ENCODE measurements around the gene PHACTR4.

DNA sequence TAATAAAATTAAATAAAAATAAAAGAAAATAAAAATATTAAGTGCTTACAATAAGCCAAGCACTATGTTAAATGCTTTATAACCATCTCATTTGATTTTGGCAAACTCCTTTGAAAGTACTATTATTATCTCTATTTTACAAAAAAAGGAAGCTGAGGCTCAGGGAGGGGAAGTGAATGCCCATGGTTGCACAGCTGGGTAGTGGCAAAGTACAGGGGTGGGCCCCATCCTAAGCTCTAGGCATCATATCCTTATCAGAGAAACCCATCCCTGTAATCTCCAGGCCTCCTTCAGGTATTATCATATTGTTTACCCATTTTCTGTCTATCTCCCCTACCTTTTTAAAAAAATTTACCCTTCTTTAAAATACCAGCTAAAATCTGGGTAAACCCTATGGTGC is 43.0 kb upstream of the PHACTR4 start:
- TF ChIP-seq, protein P1, sequence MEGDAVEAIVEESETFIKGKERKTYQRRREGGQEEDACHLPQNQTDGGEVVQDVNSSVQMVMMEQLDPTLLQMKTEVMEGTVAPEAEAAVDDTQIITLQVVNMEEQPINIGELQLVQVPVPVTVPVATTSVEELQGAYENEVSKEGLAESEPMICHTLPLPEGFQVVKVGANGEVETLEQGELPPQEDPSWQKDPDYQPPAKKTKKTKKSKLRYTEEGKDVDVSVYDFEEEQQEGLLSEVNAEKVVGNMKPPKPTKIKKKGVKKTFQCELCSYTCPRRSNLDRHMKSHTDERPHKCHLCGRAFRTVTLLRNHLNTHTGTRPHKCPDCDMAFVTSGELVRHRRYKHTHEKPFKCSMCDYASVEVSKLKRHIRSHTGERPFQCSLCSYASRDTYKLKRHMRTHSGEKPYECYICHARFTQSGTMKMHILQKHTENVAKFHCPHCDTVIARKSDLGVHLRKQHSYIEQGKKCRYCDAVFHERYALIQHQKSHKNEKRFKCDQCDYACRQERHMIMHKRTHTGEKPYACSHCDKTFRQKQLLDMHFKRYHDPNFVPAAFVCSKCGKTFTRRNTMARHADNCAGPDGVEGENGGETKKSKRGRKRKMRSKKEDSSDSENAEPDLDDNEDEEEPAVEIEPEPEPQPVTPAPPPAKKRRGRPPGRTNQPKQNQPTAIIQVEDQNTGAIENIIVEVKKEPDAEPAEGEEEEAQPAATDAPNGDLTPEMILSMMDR (IDR thresholded peaks at IDR 0.05; ENCODE audit: insufficient read depth, low read length) = no peak
- TF ChIP-seq POLR2AphosphoS5 (IDR thresholded peaks at IDR 0.05; ENCODE audit: low read depth) (no peak), GABPA (IDR thresholded peaks at IDR 0.05; ENCODE audit: low read depth) (no peak)
- TF ChIP-seq, protein P2, sequence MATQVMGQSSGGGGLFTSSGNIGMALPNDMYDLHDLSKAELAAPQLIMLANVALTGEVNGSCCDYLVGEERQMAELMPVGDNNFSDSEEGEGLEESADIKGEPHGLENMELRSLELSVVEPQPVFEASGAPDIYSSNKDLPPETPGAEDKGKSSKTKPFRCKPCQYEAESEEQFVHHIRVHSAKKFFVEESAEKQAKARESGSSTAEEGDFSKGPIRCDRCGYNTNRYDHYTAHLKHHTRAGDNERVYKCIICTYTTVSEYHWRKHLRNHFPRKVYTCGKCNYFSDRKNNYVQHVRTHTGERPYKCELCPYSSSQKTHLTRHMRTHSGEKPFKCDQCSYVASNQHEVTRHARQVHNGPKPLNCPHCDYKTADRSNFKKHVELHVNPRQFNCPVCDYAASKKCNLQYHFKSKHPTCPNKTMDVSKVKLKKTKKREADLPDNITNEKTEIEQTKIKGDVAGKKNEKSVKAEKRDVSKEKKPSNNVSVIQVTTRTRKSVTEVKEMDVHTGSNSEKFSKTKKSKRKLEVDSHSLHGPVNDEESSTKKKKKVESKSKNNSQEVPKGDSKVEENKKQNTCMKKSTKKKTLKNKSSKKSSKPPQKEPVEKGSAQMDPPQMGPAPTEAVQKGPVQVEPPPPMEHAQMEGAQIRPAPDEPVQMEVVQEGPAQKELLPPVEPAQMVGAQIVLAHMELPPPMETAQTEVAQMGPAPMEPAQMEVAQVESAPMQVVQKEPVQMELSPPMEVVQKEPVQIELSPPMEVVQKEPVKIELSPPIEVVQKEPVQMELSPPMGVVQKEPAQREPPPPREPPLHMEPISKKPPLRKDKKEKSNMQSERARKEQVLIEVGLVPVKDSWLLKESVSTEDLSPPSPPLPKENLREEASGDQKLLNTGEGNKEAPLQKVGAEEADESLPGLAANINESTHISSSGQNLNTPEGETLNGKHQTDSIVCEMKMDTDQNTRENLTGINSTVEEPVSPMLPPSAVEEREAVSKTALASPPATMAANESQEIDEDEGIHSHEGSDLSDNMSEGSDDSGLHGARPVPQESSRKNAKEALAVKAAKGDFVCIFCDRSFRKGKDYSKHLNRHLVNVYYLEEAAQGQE (IDR thresholded peaks at IDR 0.05; ENCODE audit: insufficient replicate concordance, low read depth) = no peak

Data from HL-60 (cell line).